ENCODE measurements around the gene RWDD2A.

The RWDD2A gene

GRCh38 chr6:83226517-83226916 lies 33.4 kb downstream of the RWDD2A start:
- H3K27me3 ChIP-seq (ENCODE audit: control insufficient read depth, insufficient read depth, low read length, poor library complexity, severe bottlenecking), result no peaks in the 10 kb centered on the region
- H3K27ac ChIP-seq (ENCODE audit: insufficient read depth, low read depth, low read length, poor library complexity, severe bottlenecking), result no peak overlapping the region
- H3K4me1 ChIP-seq (ENCODE audit: control insufficient read depth, insufficient read depth, low read length), result no peaks in the 10 kb centered on the region
- no peaks in the 10 kb centered on the region for H3K36me3 ChIP-seq (ENCODE audit: control insufficient read depth, insufficient read depth, low read length)
- H3K9me3 ChIP-seq (ENCODE audit: control insufficient read depth, low read length), result no peaks in the 10 kb centered on the region
- no peak overlapping the region for H3K4me3 ChIP-seq (ENCODE audit: insufficient read depth, low read depth, low read length)
- WGBS, 2 experiments, result no CpG with 5 or more reads among the region's 1 CpG

DNA sequence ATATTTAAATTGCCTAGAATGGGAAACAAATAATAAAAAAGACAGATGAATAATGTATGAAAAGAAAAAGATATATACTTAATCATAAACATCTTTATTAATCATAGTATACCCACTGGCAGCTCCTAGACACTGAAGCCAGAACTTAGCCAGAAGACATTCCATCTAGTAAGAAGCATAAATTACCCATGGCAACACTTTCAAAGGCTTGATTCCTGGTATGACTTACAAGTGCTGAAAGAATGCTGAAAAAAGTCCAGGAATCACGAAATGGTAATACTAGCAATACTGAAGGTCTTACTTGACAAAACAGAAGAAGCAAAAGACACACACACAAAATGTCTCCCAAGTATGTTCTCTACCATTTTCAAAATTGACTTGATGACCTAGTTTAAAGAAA lies 38.0 kb downstream of the RWDD2A start:
- Histone ChIP-seq H3K4me1 (ENCODE audit: control insufficient read depth, insufficient read depth, low read length) (no peaks in the 10 kb centered on the region), H3K4me3 (ENCODE audit: insufficient read depth, low read depth, low read length) (no peak overlapping the region), H3K27me3 (ENCODE audit: control insufficient read depth, insufficient read depth, low read length, poor library complexity, severe bottlenecking) (no peaks in the 10 kb centered on the region), H3K36me3 (ENCODE audit: control insufficient read depth, insufficient read depth, low read length) (no peaks in the 10 kb centered on the region), H3K27ac (ENCODE audit: insufficient read depth, low read depth, low read length, poor library complexity, severe bottlenecking) (no peak overlapping the region), H3K9me3 (ENCODE audit: control insufficient read depth, low read length) (no peaks in the 10 kb centered on the region)
- 90 to 100% methylated on average over 1 of the region's 1 CpG for WGBS, 2 experiments

GRCh38 chr6:83247471-83247870 lies 54.3 kb downstream of the RWDD2A start:
- Histone ChIP-seq H3K36me3 (ENCODE audit: control insufficient read depth, insufficient read depth, low read length) (no peaks in the 10 kb centered on the region), H3K4me1 (ENCODE audit: control insufficient read depth, insufficient read depth, low read length) (no peaks in the 10 kb centered on the region), H3K27me3 (ENCODE audit: control insufficient read depth, insufficient read depth, low read length, poor library complexity, severe bottlenecking) (no peaks in the 10 kb centered on the region), H3K9me3 (ENCODE audit: control insufficient read depth, low read length) (no peaks in the 10 kb centered on the region), H3K4me3 (ENCODE audit: insufficient read depth, low read depth, low read length) (no peak overlapping the region), H3K27ac (ENCODE audit: insufficient read depth, low read depth, low read length, poor library complexity, severe bottlenecking) (no peak overlapping the region)
- 93 to 94% methylated on average over 3 of the region's 3 CpGs for whole genome bisulfite sequencing, 2 experiments
